ENCODE results near the gene EPHA5.

EPHA5 gene

GRCh38 chr4:65495439-65495838 lies 174.8 kb downstream of the EPHA5 start:
- DNase-seq (ENCODE audit: low spot score): no peak

- DNase-seq (ENCODE audit: low spot score): no peak
Measured at GRCh38 chr4:65482410-65482809, 187.9 kb downstream of the EPHA5 start.

GRCh38 chr4:65472531-65472930 lies 197.8 kb downstream of the EPHA5 start:
- no peak for DNase-seq (ENCODE audit: low spot score)

- DNase-seq (ENCODE audit: low spot score): no peak
Measured at GRCh38 chr4:65467068-65467680, 203.1 kb downstream of the EPHA5 start.

GRCh38 chr4:65461781-65462180 lies 208.5 kb downstream of the EPHA5 start:
- no peak for DNase-seq (ENCODE audit: low spot score)

- DNase-seq (ENCODE audit: low spot score): no peak
Measured at GRCh38 chr4:65457011-65457410, 213.3 kb downstream of the EPHA5 start.

- no peak for DNase-seq (ENCODE audit: low spot score)
Measured at GRCh38 chr4:65456579-65456978, 213.7 kb downstream of the EPHA5 start.

GRCh38 chr4:65453398-65453797 lies 216.9 kb downstream of the EPHA5 start:
- DNase-seq (ENCODE audit: low spot score): no peak

- DNase-seq (ENCODE audit: low spot score): no peak
Measured at GRCh38 chr4:65450899-65451298, 219.4 kb downstream of the EPHA5 start.

- DNase-seq (ENCODE audit: low spot score): no peak
Measured at GRCh38 chr4:65437102-65437501, 233.2 kb downstream of the EPHA5 start.

- no peak for DNase-seq (ENCODE audit: low spot score)
Measured at GRCh38 chr4:65422109-65422508, 248.2 kb downstream of the EPHA5 start.

- DNase-seq (ENCODE audit: low spot score): no peak
Measured at GRCh38 chr4:65420036-65420435, 250.3 kb downstream of the EPHA5 start.

- no peak for DNase-seq (ENCODE audit: low spot score)
Measured at GRCh38 chr4:65416891-65417290, 253.4 kb downstream of the EPHA5 start.

- no peak for DNase-seq (ENCODE audit: low spot score)
Measured at GRCh38 chr4:65407483-65407882, 262.8 kb downstream of the EPHA5 start.

GRCh38 chr4:65401083-65401482 lies 269.2 kb downstream of the EPHA5 start:
- DNase-seq (ENCODE audit: low spot score): no peak

- DNase-seq (ENCODE audit: low spot score): no peak
Measured at GRCh38 chr4:65399084-65399483, 271.2 kb downstream of the EPHA5 start.

GRCh38 chr4:65393078-65393477 lies 277.2 kb downstream of the EPHA5 start:
- no peak for DNase-seq (ENCODE audit: low spot score)

- no peak for DNase-seq (ENCODE audit: low spot score)
Measured at GRCh38 chr4:65392488-65392887, 277.8 kb downstream of the EPHA5 start.

- no peak for DNase-seq (ENCODE audit: low spot score)
Measured at GRCh38 chr4:65391814-65392213, 278.5 kb downstream of the EPHA5 start.

GRCh38 chr4:65391382-65391781 lies 278.9 kb downstream of the EPHA5 start:
- DNase-seq (ENCODE audit: low spot score): no peak

GRCh38 chr4:65386927-65387326 lies 283.4 kb downstream of the EPHA5 start:
- no peak for DNase-seq (ENCODE audit: low spot score)

GRCh38 chr4:65383589-65384305 lies 286.5 kb downstream of the EPHA5 start:
- DNase-seq (ENCODE audit: low spot score): no peak

GRCh38 chr4:65381648-65382047 lies 288.6 kb downstream of the EPHA5 start:
- DNase-seq (ENCODE audit: low spot score): no peak

- DNase-seq (ENCODE audit: low spot score): no peak
Measured at GRCh38 chr4:65370709-65371108, 299.6 kb downstream of the EPHA5 start.
